GM23248 (cell line): ENCODE results near the gene NLGN2. TPM values are rescaled to one million over a fixed set of nuclear protein-coding genes. Genes with fewer than 3 reads are reported as not detected.

Experiments
- DNase-seq: peaks from one replicate; pipeline ENCODE4 v3.0.0-alpha.2; 2015
- H2AFZ ChIP-seq: fragments of 200-600 bp; sonication (generic); 2 replicates; pipeline ENCODE4 v1.6.1; 2016; ENCODE audit warnings: antibody characterized with exemption
- H3F3A ChIP-seq: fragments of 200-600 bp; sonication (generic); 2 replicates; pipeline ENCODE4 v1.6.1; 2016; ENCODE audit warnings: mild to moderate bottlenecking, antibody characterized with exemption, mixed run types; ENCODE audit not compliant: insufficient read depth
- H3K27ac ChIP-seq: fragments of 200-600 bp; sonication (generic); 2 replicates; pipeline ENCODE4 v1.5.1; 2016; ENCODE audit warnings: mild to moderate bottlenecking
- H3K27me3 ChIP-seq: fragments of 200-600 bp; sonication (generic); replicated peaks from 2 replicates; pipeline ENCODE4 v1.6.1; 2016; ENCODE audit warnings: mild to moderate bottlenecking; ENCODE audit not compliant: insufficient read depth
- H3K36me3 ChIP-seq: fragments of 200-600 bp; sonication (generic); 2 replicates; pipeline ENCODE4 v1.6.1; 2016; ENCODE audit warnings: low read depth, mild to moderate bottlenecking
- H3K4me1 ChIP-seq: fragments of 200-600 bp; sonication (generic); 2 replicates; pipeline ENCODE4 v1.6.1; 2016; ENCODE audit warnings: mild to moderate bottlenecking; ENCODE audit not compliant: insufficient read depth
- H3K4me2 ChIP-seq: fragments of 200-600 bp; sonication (generic); one replicate; pipeline ENCODE4 v1.6.1; 2016; ENCODE audit warnings: mild to moderate bottlenecking; ENCODE audit not compliant: unreplicated experiment
- H3K4me3 ChIP-seq: fragments of 200-600 bp; sonication (generic); 2 replicates; pipeline ENCODE4 v1.5.1; 2016; ENCODE audit warnings: mild to moderate bottlenecking
- H3K79me2 ChIP-seq: fragments of 200-600 bp; sonication (generic); 2 replicates; pipeline ENCODE4 v1.6.1; 2016; ENCODE audit warnings: mild to moderate bottlenecking; ENCODE audit not compliant: insufficient read depth
- H3K9ac ChIP-seq: fragments of 200-600 bp; sonication (generic); 2 replicates; pipeline ENCODE4 v1.6.1; 2016; ENCODE audit warnings: mild to moderate bottlenecking
- H3K9me2 ChIP-seq: fragments of 200-600 bp; sonication (generic); 2 replicates; pipeline ENCODE4 v1.6.1; 2016; ENCODE audit warnings: mixed run types, mild to moderate bottlenecking, moderate library complexity; ENCODE audit not compliant: insufficient read depth
- H3K9me3 ChIP-seq: fragments of 200-600 bp; sonication (generic); one replicate; pipeline ENCODE4 v1.6.1; 2017; ENCODE audit warnings: low read depth
- H4K20me1 ChIP-seq: fragments of 200-600 bp; sonication (generic); 2 replicates; pipeline ENCODE4 v1.6.0; 2016; ENCODE audit not compliant: insufficient read depth
- EZH2 ChIP-seq: fragments of 200-600 bp; sonication (generic); IDR thresholded peaks from 2 replicates; pipeline ENCODE4 v1.6.1; 2018; ENCODE audit warnings: antibody characterized with exemption, mild to moderate bottlenecking; ENCODE audit not compliant: insufficient read depth, poor library complexity, severe bottlenecking
- EZH2phosphoT487 ChIP-seq: fragments of 200-600 bp; sonication (generic); IDR thresholded peaks from 2 replicates; pipeline ENCODE4 v1.6.1; 2018; ENCODE audit warnings: antibody characterized with exemption, moderate library complexity, mild to moderate bottlenecking, low read depth; ENCODE audit not compliant: insufficient read depth
- WGBS, 2 experiments: methylation state at CpG; one replicate each; pipeline ENCODE4 v1.1.6; 2015 to 2017; ENCODE audit warnings: low lambda C conversion rate in 2 of 2, low coverage in 1 of 2; ENCODE audit errors: missing lambda C conversion rate in 2 of 2; 5-methylcytosine and 5-hydroxymethylcytosine counted together
- in situ Hi-C: fragments of 300-500 bp; cut with MboI; formaldehyde crosslinking; loops from 2 replicates; pipeline ENCODE4 v1.15.0; 2020
- polyA plus RNA-seq: library from polyadenylated mRNA; unstranded; fragments of >200 nt; fragmentation: Nextera tagmentation; extraction: Ambion mirVana; gene quantifications from 2 replicates; pipeline ENCODE4 v1.2.1, GENCODE V29; 2016
- total RNA-seq: library from RNA; depleted of rRNA; stranded (reverse); fragments of >200 nt; shearing (Covaris generic); gene quantifications from 2 replicates; pipeline ENCODE4 v1.2.3, GENCODE V29; 2014

NLGN2 gene
- total and polyA plus RNA-seq, 2 experiments from 2014 or later, result 3.3 to 9.5 TPM

GRCh38 chr17:7440113-7440833 is 32.6 kb downstream of the NLGN2 start:
- Histone ChIP-seq H2AFZ (no peak overlapping the region), H3K27me3 (peaks cover 32% of the 10 kb centered on the region; the same call in 1 of the 2 replicates), H3F3A (peaks cover 11% of the 10 kb centered on the region), H3K79me2 (no peaks in the 10 kb centered on the region), H3K4me3 (peak overlapping the region; percentile 46), H3K4me1 (peaks cover 16% of the 10 kb centered on the region), H3K9me2 (no peaks in the 10 kb centered on the region), H3K27ac (no peak overlapping the region), H3K4me2 (peak overlapping the region; percentile 48), H3K9ac (no peak overlapping the region), H3K36me3 (no peaks in the 10 kb centered on the region), H3K9me3 (no peaks in the 10 kb centered on the region), H4K20me1 (no peaks in the 10 kb centered on the region)
- DNase-seq, result peak; percentile 31
- TF ChIP-seq EZH2phosphoT487 (no peak), EZH2 (no peak)
- 10 to 12% methylated on average over 32 to 46 of the region's 46 CpGs for WGBS, 2 experiments
- in situ Hi-C loops, result no loop called here

GRCh38 chr17:7440834-7441195 is 33.2 kb downstream of the NLGN2 start:
- Histone ChIP-seq H3K27me3 (peaks cover 32% of the 10 kb centered on the region; the same call in 1 of the 2 replicates), H3K27ac (no peak overlapping the region), H3K4me1 (peaks cover 16% of the 10 kb centered on the region), H3K9ac (no peak overlapping the region), H3K9me3 (no peaks in the 10 kb centered on the region), H3K4me3 (no peak overlapping the region), H3K4me2 (peak overlapping the region; percentile 48), H4K20me1 (no peaks in the 10 kb centered on the region), H3K9me2 (no peaks in the 10 kb centered on the region), H3K36me3 (no peaks in the 10 kb centered on the region), H3F3A (peaks cover 11% of the 10 kb centered on the region), H2AFZ (no peak overlapping the region), H3K79me2 (no peaks in the 10 kb centered on the region)
- TF ChIP-seq EZH2phosphoT487 (no peak), EZH2 (peak; percentile 29)
- in situ Hi-C loops, result no loop called here
- WGBS, 2 experiments, result 13 to 14% methylated on average over 10 of the region's 12 CpGs
- peak; percentile 52 for DNase-seq

- H3K9me3 ChIP-seq, result no peaks in the 10 kb centered on the region
- no peaks in the 10 kb centered on the region for H3K79me2 ChIP-seq
- no peaks in the 10 kb centered on the region for H4K20me1 ChIP-seq
- in situ Hi-C loops, result no loop called here
- no peak overlapping the region for H3K9ac ChIP-seq
- peaks cover 16% of the 10 kb centered on the region for H3K4me1 ChIP-seq
- 63% methylated on average over 7 of the region's 7 CpGs for WGBS, 2 experiments
- no peak for DNase-seq
- no peak for TF ChIP-seq EZH2phosphoT487
- TF ChIP-seq EZH2, result no peak
- no peaks in the 10 kb centered on the region for H3K36me3 ChIP-seq
- no peak overlapping the region for H3K4me3 ChIP-seq
- peaks cover 35% of the 10 kb centered on the region; the same call in 1 of the 2 replicates for H3K27me3 ChIP-seq
- peaks cover 11% of the 10 kb centered on the region for H3F3A ChIP-seq
- no peaks in the 10 kb centered on the region for H3K9me2 ChIP-seq
- no peak overlapping the region for H3K27ac ChIP-seq
- no peak overlapping the region for H3K4me2 ChIP-seq
- H2AFZ ChIP-seq, result no peak overlapping the region
These were observed 33.6 kb downstream of the NLGN2 start for GRCh38 chr17:7441266-7441665.

GRCh38 chr17:7442142-7442541 is 34.5 kb downstream of the NLGN2 start:
- H3F3A ChIP-seq, result peaks cover 11% of the 10 kb centered on the region
- in situ Hi-C loops, result no loop called here
- H3K4me3 ChIP-seq, result no peak overlapping the region
- H3K9ac ChIP-seq, result no peak overlapping the region
- 59 to 64% methylated on average over 2 of the region's 2 CpGs for WGBS, 2 experiments
- H2AFZ ChIP-seq, result no peak overlapping the region
- DNase-seq, result no peak
- peaks cover 16% of the 10 kb centered on the region for H3K4me1 ChIP-seq
- peaks cover 44% of the 10 kb centered on the region for H3K27me3 ChIP-seq
- no peak for TF ChIP-seq EZH2
- no peak for TF ChIP-seq EZH2phosphoT487
- H3K36me3 ChIP-seq, result no peaks in the 10 kb centered on the region
- no peaks in the 10 kb centered on the region for H3K79me2 ChIP-seq
- no peak overlapping the region for H3K27ac ChIP-seq
- no peaks in the 10 kb centered on the region for H3K9me2 ChIP-seq
- H3K4me2 ChIP-seq, result no peak overlapping the region
- H4K20me1 ChIP-seq, result no peaks in the 10 kb centered on the region
- H3K9me3 ChIP-seq, result no peaks in the 10 kb centered on the region
